Fibroblast of skin of abdomen (primary cell): ENCODE data around the gene DLX2.

Experiments used
- DNase-seq: peaks from one replicate; pipeline ENCODE4 v3.0.0-alpha.2; 2013

Gene DLX2

DNA sequence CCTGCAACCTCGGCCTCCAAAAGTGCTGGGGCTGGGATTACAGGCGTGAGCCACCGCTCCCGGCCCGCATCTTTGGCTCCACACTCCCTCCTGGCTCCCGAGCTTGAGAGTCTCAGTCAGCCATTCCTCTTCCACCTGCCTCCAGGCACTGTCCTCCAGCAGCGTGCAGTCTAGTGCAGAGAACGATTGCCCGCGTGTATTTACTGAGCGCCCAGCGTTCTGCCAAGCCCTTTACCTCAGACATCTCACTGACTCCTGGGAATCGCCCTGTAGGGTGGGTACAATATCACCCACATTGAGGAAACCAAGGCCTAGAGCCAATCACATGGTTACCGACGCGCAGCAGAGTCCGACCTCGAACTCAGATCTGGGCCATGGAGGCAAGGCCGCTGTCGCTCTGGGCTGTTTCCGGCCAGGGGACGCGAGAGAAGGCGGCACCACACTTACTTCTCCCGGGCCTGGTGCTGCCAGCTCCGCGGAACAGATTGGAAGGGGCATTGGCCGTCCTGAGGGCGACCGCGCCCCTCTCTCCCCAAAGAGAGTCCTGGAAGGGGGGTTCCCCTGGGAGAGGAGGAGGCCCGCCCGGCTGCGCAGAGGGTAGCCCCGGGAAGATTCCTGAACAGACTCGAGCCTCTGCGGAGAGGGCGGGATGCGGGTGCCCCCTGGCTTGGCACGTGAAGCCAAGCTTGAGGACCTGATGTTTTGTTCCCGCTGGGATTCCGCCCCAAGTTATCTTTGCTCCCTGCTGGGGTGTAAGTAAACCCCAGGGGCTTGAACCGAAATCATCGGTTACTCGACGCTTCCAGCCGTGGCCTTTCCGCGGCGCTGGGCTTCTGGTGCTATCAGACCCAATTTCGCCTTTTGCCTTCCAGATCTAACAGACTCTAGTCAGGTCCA lies 5.2 kb upstream of the DLX2 start:
- DNase-seq = no peak

- DNase-seq = peak; percentile 51
These were observed 3.6 kb upstream of the DLX2 start for GRCh38 chr2:172106108-172106961.

GRCh38 chr2:172105471-172106107 lies 2.9 kb upstream of the DLX2 start:
- DNase-seq = no peak

DNA sequence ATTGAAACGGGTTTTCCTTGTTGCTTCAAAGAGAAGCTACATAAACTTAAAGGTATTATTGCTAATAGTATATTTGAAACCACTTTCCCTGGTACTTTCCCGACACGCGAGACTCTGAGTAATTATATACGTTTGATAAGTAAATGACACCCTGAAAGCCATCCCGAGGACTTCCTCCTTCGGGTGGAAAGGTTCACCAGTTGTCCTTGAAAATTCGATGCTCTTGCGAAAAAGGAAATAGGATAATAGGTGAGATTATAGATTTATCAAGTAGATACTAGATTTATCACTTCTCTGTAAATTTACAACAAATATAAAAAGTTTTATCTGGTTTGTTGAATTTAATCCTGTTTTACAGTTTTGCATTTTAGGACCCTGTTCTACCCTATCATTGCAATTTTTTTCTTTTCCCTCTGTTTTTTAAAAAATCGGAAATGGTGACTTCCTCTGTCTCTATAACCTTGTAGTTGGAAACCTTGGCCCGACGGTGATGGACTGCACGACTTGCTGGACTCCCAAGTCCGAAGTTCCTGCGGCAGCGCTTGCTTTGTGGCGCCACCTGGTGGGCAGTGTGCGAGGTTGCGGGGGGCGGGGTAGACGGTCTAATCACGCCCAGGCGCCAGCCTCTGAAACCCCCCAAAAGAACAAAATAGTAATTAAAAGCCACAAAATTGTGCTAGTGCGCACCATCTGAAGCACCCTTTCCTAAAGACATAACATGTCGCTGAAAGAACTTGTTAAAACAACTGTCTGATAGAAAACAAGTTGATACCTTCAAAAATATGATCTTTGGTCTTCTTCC lies 972 bp upstream of the DLX2 start:
- DNase-seq = peak; percentile 77

- DNase-seq = no peak
These were observed 794 bp downstream of the DLX2 start for GRCh38 chr2:172101821-172102390.

DNA sequence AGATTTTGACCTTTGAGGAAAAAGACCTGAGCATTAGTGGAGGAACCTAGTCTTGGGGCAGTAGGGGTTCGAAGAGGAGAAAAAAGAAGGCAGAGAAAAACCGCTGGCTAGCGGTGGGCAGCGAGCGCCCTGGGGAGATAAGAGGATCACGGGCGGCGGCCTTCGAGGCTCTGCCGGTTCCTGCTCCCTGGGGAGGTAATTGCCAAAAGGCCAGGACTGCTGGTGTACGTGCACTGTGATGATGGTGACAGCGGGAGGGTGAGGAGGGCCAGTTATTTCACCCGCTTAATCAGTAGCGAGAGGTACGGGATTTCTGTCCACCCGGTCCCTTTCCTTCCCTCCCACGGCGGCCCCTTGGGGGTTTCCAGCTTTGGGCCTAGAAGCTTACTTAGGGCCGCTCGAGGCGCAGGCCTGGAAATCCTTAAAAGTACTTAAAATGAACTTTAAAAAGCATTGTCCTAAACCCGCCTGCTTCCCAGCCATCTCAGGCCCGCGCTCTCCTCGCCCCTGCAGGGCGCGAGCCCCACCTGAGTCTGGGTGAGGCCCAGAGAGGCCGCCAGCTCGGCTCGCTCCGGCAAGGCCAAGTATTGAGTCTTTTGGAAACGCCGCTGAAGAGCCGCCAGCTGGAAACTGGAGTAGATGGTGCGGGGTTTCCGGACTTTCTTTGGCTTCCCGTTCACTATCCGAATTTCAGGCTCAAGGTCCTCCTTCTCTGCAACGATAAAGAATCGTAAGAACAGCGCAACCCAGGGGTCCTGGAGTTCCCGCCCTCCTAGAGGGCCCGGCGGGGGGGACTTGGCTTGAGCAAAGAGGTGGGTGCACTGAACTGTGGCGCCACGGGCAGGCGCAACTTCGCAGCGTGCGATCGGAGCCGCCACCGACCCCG lies 1.5 kb downstream of the DLX2 start:
- DNase-seq = peak; percentile 39

DNA sequence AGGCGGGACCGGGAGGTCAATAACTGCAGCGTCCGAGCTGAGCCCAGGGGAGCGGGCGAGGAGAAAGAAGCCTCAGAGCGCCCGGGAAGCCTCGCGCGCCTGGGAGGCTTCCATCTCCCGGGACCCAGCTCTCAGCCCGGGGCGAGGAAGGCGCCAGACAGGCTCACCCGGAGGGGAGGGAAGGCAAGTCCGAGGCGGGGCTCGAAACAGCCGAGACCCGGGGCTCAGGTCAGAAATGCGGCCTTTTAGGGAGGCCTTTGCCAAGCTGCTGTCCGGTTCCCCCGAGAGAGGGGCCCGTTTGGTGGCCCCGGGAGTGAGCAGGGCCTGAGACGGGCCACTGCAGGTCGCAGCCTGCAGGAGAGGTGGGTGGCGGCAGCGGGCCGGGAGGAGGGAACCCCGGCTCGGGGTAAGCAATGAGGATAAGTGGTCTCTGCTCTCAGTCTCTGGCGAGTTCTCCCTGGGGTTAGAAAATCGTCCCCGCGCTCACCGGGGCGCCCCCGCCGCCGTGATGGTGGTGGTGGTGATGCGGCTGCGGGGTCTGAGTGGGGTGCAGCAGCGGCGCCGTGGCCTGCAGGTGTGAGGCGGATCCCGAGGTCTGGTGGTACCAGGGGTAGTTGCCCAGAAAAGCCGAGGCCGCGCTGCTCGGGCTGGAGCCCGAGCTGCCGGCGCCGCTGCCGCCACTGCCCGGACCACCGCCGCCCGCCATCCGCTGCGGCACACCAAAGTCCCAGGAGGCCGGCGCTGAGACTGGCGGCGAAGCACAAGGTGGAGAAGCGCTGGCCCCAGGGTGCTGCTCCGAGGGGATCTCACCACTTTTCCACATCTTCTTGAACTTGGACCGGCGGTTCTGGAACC lies 2.4 kb downstream of the DLX2 start:
- DNase-seq = no peak

- DNase-seq = no peak
These were observed 3.1 kb downstream of the DLX2 start for GRCh38 chr2:172099472-172100079.

GRCh38 chr2:172098650-172099471 lies 3.8 kb downstream of the DLX2 start:
- DNase-seq = peak; percentile 81

GRCh38 chr2:172098287-172098649 lies 4.4 kb downstream of the DLX2 start:
- no peak for DNase-seq

GRCh38 chr2:172097557-172098131 lies 5.1 kb downstream of the DLX2 start:
- DNase-seq = no peak

- peak; percentile 75 for DNase-seq
These were observed 5.8 kb downstream of the DLX2 start for GRCh38 chr2:172096626-172097547.

DNA sequence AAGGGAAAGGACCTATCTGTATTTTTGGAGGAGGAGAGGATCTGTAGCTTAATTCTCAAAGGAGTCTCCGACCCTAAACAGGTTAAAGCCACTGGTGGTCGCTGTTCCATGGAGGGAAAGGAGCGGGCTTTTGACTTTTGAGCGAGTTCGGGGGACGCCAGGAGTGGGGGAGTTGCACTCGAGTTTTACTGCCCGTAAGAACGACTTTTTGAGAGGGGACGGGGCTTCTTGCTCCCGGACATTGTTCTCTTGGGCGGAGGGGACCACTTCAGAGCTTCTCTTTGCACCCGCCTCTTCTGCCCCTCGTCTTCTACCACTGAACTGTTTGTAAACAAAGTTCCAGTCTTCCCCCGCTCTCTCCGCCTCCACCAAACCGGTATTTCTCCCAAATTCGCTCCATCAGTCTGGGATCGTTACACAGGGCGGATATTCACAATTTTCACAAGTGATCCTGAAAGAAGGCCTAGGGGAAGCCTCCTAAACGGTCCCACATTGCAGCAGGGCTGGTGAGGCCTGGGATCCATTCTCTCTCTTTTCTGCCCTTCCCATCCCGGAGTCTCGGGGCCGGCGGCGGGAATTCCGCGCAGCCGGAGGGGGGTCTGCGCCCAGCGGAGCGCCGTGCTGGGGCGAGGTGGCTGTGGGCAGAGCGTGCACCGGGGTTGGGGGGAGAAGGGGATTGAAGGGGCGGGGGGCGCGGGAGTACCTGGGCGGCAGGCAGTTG lies 6.6 kb downstream of the DLX2 start:
- no peak for DNase-seq

DNA sequence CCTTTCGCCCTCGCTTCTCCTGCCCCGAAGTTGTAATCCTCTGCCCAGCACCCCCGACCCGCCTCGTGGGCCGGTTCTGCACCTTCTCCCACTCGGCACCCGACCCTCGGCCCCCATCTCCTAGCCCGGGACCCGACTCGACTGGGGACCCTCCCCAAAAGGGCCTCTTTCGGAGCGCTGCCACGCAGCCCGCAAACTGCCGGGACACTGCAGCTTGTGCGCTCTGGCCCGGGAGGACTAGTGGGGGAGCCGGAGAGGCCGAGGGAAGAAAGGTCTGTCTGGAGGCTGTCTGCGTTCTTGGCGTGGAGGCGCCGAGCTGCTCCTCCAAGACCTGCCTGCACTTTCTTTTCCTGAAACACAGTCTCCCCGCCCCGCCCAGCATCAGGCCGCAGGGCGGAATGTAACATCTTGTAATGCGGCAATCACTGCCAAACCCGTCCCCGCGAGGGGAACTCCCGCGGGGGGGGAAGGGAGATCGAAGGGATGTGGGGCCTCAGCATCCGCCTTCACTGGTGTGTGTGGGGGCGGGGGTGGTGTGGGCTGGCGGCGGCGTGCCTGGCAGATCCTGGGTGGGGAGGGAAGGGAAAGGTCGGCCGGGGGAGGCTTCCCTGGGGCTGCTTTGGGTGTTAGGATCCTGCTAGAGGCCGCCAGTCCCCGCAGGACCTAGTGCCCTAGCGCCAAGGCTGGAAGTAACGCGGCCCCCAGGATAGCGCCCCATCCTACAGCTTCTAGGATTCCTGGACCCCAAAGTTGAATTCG lies 7.4 kb downstream of the DLX2 start:
- peak; percentile 87 for DNase-seq
